ENCODE results near the gene COL18A1.

DNA sequence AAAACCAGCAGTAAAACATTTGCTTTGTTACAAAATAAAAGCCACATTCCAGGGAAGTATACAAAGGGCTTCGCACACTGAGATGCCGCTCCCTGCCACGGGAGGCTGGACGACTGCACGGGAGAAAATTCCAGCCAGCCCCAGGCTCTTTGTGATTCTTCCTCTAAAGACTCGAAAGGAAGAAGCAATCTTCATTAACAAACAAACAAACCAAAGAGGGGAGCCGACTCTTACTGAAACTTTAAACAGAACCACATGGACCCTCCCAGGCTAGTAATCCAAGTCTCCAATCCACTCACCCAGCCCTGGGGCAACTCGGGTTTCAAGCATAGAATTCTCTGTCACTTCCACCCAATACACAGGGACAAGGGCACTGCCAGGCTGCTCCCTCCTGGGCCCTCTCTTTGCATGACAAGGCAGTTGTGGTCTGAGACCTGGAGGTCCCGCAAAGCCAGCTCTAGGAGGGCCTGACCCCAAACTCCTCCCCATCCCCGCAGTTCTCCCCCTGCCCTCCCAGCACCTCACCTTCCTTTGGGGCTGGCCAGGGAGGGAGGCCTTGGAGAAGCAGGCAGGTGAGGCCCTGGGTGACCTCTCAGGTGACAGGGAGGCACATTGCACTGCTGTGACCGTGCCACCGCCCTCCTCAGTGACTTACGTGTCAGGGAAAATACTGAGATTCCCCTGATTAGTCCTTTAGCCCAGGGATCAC lies 26.6 kb upstream of the COL18A1 start:
- TF ChIP-seq, protein P1, sequence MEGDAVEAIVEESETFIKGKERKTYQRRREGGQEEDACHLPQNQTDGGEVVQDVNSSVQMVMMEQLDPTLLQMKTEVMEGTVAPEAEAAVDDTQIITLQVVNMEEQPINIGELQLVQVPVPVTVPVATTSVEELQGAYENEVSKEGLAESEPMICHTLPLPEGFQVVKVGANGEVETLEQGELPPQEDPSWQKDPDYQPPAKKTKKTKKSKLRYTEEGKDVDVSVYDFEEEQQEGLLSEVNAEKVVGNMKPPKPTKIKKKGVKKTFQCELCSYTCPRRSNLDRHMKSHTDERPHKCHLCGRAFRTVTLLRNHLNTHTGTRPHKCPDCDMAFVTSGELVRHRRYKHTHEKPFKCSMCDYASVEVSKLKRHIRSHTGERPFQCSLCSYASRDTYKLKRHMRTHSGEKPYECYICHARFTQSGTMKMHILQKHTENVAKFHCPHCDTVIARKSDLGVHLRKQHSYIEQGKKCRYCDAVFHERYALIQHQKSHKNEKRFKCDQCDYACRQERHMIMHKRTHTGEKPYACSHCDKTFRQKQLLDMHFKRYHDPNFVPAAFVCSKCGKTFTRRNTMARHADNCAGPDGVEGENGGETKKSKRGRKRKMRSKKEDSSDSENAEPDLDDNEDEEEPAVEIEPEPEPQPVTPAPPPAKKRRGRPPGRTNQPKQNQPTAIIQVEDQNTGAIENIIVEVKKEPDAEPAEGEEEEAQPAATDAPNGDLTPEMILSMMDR (IDR thresholded peaks at IDR 0.05; ENCODE audit: low read depth, low read length): no peak
- no peak for TF ChIP-seq POLR2A (IDR thresholded peaks at IDR 0.05; ENCODE audit: extremely low read depth, insufficient read length)
- no peak for TF ChIP-seq MYC (IDR thresholded peaks at IDR 0.05; ENCODE audit: low read depth, low read length)
- TF ChIP-seq, protein P2, sequence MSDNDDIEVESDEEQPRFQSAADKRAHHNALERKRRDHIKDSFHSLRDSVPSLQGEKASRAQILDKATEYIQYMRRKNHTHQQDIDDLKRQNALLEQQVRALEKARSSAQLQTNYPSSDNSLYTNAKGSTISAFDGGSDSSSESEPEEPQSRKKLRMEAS (IDR thresholded peaks at IDR 0.05; ENCODE audit: low read depth, low read length): no peak

Data from NB4 (cell line).